GM18526 (cell line): ENCODE results near the gene KCNJ4.

Source experiments
- POLR2A ChIP-seq: IDR thresholded peaks from 3 replicates; pipeline ENCODE4 v1.6.1; 2011; ENCODE audit not compliant: insufficient read length; ENCODE audit errors: extremely low read depth

The KCNJ4 gene

DNA sequence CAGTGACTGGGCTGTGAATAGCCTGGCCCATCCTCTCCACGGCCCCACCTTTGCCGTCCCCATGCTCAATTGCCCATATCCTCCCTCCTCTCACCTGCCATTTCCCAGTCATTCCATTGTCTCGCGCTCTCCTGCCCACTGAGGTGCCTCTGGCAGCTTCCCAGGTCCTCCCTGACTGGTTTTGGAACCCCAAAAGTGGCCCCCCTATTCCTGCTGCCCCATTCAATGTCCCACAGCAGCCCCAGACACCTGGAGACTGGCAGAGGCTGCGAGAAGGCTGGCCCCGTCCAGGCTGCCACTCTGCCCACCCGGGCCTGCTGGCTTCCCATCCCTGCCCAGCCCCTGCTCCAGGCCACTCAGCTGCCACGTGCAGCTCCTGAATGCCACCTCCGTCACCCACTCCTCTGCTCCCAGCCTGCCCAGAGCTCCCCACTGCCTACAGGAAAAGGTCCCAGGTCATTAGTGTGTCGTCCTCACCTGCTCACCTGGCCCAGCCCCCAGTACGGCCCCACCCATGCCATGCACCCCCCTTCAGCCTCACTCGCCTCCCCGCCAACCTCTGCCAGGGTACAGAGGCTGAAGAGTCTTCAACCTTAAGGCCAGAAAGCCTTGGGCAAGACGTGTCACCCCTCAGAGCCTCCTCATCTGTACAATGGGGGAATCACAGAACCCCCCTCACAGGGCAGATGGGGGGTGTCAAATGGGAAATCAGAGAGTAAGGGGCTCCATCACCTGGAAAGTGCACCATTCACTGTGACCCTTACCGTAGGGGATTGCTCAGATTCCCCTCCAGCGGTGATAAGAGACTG is 37.5 kb downstream of the KCNJ4 start:
- no peak for TF ChIP-seq POLR2A

DNA sequence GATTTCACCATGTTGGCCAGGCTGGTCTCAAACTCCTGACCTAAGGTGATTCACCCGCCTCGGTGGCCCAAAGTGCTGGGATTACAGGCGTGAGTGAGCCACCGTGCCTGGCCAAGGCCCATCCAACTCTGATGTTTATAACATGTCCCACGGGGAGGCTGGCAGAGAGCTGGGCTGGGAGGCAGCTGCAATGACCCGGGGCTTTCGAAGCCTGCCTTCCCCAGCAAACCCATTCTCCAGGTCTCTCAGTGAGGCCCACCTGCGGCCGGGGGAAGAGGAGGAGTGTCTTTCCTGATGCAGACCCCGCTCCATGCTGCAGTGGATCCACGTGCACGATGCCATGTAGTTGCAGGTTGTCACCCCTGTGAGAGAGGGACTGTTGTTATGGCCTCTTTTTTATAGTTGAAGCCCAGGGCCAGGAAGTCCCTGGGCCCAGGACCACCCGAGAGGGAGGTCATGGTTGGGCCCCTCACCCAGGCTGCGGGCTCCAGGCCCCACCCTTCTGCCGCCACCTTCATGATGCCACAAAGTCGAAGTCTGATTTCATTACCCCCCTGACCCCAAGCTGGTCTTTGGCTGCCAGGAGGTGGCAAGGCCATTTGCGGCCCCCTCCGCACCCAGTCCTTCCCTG is 38.3 kb downstream of the KCNJ4 start:
- TF ChIP-seq POLR2A = no peak

DNA sequence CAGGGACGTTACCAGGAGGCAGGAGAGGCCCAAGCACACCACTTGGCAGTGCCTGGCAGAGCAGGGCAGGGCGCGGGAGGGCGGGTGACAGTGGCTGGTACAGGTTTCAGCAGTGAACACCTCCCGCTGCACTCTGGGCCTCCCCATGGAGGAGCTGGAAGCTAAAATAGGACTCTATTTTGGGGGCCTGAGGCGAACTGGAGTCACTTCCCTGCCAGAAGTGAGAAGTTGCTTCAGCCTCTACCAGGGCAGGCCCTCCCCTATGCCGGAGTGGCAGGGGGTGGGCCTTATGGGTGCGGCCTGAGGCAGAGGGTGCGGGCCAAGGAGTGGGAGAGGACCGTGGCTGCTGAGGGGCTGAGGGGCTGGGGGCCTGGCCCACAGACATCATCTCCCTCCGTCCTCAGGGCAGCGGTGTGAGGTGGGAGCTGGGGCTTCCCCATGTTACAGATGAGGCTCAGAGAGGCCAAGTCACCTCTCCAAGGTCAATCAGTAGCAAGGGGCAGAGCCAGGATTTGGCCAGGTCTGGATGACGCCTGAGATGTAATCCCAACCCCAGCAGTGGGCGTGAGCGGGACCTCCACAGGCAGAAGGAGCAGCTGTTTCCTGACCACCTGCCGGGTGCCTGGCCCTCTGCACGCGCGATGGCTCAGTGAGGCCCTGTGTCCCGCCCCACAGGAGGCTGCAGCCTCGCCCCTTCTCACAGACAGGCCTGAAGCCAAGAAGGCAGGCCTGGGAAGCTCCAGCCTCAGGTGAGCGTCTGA is 39.3 kb downstream of the KCNJ4 start:
- no peak for TF ChIP-seq POLR2A

DNA sequence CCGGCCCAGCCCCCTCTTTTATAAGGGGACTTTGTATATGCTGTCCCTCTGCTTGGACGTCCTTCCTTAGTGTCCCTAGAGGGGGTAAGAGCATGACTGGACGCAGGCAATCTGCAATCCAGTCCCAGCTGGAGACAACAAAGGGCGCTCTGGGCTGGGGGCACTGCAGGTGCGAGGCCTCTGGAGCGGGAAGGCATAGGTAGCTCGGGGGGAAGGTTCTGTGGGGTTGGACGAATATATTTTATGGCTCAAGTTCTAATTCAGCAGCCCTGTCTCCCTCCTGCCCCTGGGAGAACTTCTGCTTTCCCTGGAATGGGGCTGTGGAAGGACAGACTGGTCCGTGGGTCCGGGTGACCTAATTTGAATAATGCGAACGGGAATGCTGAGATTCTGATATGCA is 40.0 kb downstream of the KCNJ4 start:
- no peak for TF ChIP-seq POLR2A

DNA sequence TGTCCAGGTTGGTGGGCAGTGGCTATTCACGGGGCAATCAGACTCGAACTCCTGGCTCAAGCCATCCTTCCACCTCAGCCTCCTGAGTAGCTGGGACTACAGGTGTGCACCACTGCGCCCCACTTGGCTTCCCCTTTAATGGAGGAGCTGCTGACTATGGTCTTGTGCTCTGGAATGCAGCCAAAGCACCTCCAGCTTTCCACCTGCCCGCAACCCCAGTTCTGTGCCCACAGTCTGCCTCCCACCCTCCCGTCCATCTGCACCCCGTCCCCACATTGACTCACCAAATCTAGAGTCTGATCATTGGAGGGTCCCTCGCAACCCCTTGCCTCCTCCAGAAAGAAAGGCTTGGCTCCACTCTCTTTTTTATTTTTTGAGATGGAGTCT is 41.0 kb downstream of the KCNJ4 start:
- no peak for TF ChIP-seq POLR2A

DNA sequence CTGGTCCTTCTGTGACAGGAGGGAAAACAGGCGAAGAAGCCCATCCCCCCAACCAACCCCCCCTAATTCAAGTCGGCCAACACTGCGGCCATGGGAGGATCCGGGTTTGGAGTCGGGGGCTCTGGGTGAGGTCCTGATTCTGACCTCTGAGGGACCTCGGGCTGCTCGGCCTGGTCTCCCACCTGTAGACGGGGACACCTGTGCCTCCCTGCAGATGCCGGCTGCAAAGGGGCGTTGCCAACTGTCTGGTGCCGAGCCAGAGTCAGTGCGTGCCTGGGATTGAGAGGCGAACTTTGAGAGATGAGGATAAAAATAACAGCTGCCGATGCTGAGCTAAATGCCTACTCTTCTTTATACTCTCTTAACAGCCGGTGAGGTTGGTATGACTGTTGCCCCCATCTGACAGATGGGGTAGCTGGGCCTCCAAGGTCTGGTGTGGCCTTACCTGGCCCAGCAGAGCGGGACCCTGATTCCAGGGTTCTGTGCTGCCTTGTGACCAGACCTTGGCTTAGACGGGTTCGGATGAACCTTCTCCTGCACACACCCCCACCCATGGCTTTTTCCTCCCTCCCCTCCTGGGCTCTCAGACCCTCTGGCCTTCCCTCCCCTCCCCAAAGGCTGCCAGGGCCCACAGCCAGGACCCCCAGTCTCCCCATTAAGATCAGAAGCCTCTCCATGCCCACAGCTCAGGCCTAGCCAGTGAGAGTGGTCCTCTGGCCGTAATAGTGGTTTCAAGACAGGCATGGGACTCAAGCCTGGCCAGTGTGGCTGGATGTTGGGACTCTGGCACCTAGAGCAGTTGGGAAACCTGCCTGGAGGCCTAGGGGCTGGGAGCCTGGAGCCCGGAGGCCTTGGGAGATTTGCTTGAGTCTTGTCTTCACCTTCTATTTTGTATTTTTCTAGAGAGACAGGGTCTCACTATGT is 41.7 kb downstream of the KCNJ4 start:
- no peak for TF ChIP-seq POLR2A

DNA sequence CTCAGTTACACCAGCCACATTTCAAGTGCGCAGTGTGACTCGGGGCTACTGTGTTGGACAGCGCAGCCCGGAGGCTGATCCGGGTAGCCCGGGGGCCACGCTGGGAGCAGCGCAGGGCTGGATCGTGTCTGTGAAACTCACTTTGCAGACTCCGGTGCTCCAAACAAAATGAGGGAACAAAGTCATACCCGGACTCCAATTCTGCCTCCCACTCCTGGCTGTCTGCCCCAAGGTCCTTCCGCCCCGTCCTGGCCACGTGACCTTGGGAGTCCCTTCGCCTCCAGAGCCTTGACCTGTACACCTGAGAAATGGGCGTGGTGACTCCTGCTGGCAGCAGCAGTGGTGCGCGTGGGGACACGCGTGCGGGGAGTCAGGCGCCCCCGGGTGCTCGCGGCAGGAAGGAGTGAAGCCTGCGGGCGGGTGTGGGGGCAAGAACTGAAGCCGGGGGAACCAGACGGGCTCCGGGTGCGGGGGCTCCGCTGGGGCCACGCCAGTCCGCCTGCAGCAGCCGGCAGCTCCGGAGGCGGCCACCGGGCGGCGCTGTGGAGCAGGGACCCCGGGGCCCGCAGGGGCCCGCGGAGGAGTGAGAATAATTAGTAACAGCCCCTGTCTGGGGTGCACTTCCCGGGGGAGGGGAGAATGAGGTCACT is 42.4 kb downstream of the KCNJ4 start:
- TF ChIP-seq POLR2A = no peak

DNA sequence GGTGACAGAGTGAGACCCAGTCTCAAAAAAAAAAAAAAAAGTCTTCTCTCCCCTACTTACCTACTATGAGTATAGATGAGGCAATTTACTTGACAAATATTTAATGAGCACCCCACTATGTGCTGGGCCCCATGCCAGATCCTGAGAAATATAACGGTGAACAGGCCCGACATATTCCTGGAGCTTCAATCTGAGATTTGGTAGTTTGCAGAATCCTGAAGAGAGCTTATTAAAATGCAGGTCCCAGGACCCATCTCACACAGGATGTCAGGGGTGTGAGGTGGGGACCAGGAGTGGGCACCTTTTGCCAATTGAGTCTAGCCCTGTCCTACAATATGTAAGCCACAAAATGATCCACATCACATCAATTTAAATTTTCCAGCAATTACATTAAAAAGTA is 44.0 kb downstream of the KCNJ4 start:
- no peak for TF ChIP-seq POLR2A

DNA sequence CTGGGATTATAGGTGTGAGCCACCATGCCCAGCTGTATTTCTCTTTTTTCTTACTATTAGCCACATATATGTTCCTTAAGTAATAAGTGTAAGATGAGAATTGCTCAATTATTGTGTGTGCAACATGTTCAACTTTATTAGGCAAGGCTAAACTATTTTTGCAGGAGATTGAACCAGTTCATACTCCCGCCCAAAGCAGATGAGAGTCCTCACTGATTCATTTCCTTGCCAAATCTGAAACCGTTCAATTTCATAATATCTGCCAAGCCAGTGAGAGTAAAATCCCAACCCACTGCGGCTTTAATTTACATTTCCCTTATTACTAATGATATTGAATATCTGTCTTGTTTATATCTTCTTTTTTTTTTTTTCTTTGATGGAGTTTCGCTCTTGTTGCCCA is 48.4 kb downstream of the KCNJ4 start:
- TF ChIP-seq POLR2A = no peak

DNA sequence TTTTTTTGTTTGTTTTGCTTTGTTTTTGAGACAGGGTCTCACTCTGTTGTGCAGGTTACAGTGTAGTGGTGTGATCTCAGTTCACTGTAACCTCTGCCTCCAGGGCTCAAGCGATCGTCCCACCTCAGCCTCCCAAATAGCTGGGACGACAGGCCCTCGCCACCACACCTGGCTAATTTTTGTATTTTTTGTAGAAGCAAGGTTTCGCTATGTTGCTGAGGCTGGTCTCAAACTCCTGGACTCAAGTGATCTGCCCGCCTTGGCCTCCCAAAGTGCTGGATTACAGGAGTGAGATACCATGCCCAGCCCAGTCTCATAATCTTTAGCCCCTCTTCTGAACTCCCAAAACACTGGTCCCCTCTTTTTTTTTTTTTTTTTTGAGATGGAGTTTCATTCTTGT is 50.6 kb downstream of the KCNJ4 start:
- no peak for TF ChIP-seq POLR2A

DNA sequence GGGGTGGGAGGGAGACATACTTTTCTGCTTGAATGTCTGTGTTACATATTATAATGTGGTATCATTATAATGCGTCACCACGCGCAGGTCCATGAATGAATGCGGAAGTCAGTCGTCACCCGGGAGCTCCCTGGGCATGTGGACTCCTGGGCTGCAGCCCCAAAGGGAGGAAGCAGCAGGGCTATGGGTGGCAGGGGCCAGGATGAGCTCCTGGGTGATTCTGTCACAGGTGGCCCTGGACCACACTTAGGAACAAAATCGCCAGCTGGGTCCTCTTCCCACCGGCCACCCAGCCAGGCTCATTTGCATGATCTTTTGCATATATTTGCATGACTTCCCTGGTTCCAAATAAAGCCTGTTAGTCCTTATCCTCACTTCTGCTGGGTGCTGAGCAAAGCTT is 51.2 kb downstream of the KCNJ4 start:
- TF ChIP-seq POLR2A = no peak

DNA sequence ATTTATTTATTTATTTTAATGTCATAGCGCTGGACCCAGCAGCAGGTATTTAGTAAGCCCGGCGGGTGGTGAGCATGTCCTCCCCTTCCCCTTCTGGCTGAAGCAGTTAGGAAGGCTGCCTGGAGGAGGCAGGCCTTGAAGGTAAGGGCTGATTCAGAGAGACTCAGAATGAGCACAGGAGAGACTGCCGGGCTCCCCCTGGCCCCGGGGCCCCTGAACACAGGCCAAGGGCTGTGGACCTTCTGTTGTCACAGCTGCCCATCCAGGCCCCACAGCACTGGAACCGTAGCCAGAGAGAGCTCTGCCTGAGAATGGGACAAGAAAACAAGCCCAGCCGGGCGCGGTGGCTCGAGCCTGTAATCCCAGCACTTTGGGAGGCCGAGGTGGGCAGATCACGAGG is 52.8 kb downstream of the KCNJ4 start:
- no peak for TF ChIP-seq POLR2A

DNA sequence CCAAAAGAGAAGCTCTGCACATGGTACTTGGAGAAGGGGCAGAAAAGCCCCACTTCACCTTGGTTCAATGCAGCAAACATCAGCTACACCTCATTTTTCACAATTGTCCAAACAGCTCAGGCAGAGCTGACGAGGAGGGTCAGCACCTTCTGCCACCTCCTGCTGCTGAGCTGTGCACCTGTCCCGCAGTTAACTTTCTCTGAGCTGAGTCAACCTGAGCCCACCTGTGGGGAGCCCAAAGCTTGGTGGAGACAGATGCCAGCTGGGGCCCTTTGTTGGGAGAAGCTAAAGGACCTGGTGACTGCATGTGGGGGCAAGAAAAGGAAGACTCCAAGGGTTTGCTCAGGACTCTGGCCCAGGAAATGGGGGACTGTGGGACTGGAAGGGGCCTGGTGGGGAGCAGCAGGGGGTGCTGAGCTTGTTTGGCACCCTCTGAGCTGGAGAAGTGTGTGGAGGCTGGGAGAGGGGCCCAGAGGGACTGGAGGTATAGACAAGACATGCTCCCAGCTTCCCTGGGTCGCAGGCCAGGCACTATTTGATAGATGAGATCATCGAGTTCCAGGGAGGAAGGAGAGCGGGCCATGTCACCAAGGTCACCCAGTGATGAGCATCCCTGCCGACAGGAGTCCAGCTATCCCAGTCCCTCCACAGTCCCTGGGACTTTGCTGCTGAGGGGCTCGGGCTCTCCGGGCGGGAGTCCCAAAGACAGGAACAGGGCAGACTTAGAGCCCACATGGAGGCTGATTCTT is 53.5 kb downstream of the KCNJ4 start:
- no peak for TF ChIP-seq POLR2A
